DOHH2 (cell line): ENCODE data around the gene FRRS1L.

Experiments used
- H3F3A ChIP-seq: fragments of 200-600 bp; sonication (generic), shearing (Covaris generic); 2 replicates; pipeline ENCODE4 v1.6.0; 2016; ENCODE audit warnings: antibody characterized with exemption, mild to moderate bottlenecking; ENCODE audit not compliant: control insufficient read depth, insufficient read depth
- H3K27ac ChIP-seq: fragments of 200-600 bp; sonication (generic); 2 replicates; pipeline ENCODE4 v1.5.1; 2014; ENCODE audit warnings: low read depth, mild to moderate bottlenecking, low read length, moderate library complexity
- H3K27me3 ChIP-seq: fragments of 200-600 bp; sonication (generic); 2 replicates; pipeline ENCODE4 v1.6.1; 2014; ENCODE audit warnings: mild to moderate bottlenecking, low read length, mixed read lengths; ENCODE audit not compliant: control insufficient read depth
- H3K36me3 ChIP-seq: fragments of 200-600 bp; sonication (generic); 2 replicates; pipeline ENCODE4 v1.6.1; 2014; ENCODE audit warnings: mild to moderate bottlenecking, low read length, moderate library complexity, mixed read lengths; ENCODE audit not compliant: control insufficient read depth
- H3K4me1 ChIP-seq: fragments of 200-600 bp; sonication (generic); 2 replicates; pipeline ENCODE4 v1.6.1; 2014; ENCODE audit warnings: mild to moderate bottlenecking, low read length, mixed read lengths; ENCODE audit not compliant: control insufficient read depth
- H3K4me2 ChIP-seq: fragments of 200-600 bp; sonication (generic); 2 replicates; pipeline ENCODE4 v1.6.0; 2014; ENCODE audit warnings: mild to moderate bottlenecking, low read length, moderate library complexity
- H3K4me3 ChIP-seq: fragments of 200-600 bp; sonication (generic); 2 replicates; pipeline ENCODE4 v1.5.1; 2014; ENCODE audit warnings: mild to moderate bottlenecking, low read length, mixed read lengths
- H3K79me2 ChIP-seq: fragments of 200-600 bp; sonication (generic); 2 replicates; pipeline ENCODE4 v1.6.1; 2014; ENCODE audit warnings: mild to moderate bottlenecking, low read length, mixed read lengths; ENCODE audit not compliant: control insufficient read depth
- H3K9me2 ChIP-seq: fragments of 200-600 bp; sonication (generic); replicated peaks from 2 replicates; pipeline ENCODE4 v1.6.1; 2014; ENCODE audit warnings: mild to moderate bottlenecking, low read length, mixed read lengths; ENCODE audit not compliant: control insufficient read depth
- H3K9me3 ChIP-seq: fragments of 200-600 bp; sonication (generic); 2 replicates; pipeline ENCODE4 v1.6.1; 2014; ENCODE audit warnings: antibody characterized with exemption, low read length, mixed read lengths; ENCODE audit not compliant: control insufficient read depth, insufficient read depth
- H4K20me1 ChIP-seq: fragments of 200-600 bp; sonication (generic); 2 replicates; pipeline ENCODE4 v1.6.0; 2014; ENCODE audit warnings: low read depth, mild to moderate bottlenecking, antibody characterized with exemption, low read length, moderate library complexity; ENCODE audit not compliant: control insufficient read depth, insufficient read depth
- EZH2phosphoT487 ChIP-seq: fragments of 200-600 bp; sonication (generic); IDR thresholded peaks from 2 replicates; pipeline ENCODE4 v1.6.1; 2017; ENCODE audit warnings: borderline replicate concordance, mild to moderate bottlenecking, antibody characterized with exemption, low read length, moderate library complexity, mixed read lengths
- TF ChIP-seq, protein P1 (sequence below): fragments of 200-600 bp; sonication (generic); IDR thresholded peaks from one replicate; pipeline ENCODE4 v1.5.1; 2014; ENCODE audit warnings: antibody characterized with exemption, mild to moderate bottlenecking, low read depth, low read length; ENCODE audit not compliant: poor library complexity, severe bottlenecking

Gene FRRS1L

GRCh38 chr9:109150925-109151545 lies 16.0 kb downstream of the FRRS1L start:
- TF ChIP-seq, protein P1, sequence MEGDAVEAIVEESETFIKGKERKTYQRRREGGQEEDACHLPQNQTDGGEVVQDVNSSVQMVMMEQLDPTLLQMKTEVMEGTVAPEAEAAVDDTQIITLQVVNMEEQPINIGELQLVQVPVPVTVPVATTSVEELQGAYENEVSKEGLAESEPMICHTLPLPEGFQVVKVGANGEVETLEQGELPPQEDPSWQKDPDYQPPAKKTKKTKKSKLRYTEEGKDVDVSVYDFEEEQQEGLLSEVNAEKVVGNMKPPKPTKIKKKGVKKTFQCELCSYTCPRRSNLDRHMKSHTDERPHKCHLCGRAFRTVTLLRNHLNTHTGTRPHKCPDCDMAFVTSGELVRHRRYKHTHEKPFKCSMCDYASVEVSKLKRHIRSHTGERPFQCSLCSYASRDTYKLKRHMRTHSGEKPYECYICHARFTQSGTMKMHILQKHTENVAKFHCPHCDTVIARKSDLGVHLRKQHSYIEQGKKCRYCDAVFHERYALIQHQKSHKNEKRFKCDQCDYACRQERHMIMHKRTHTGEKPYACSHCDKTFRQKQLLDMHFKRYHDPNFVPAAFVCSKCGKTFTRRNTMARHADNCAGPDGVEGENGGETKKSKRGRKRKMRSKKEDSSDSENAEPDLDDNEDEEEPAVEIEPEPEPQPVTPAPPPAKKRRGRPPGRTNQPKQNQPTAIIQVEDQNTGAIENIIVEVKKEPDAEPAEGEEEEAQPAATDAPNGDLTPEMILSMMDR = no peak
- H3K36me3 ChIP-seq = no peaks in the 10 kb centered on the region
- H3K4me3 ChIP-seq = no peak overlapping the region
- H3K79me2 ChIP-seq = no peaks in the 10 kb centered on the region
- no peak overlapping the region for H3K27ac ChIP-seq
- H3K27me3 ChIP-seq = peaks cover 8% of the 10 kb centered on the region
- no peaks in the 10 kb centered on the region for H3K4me1 ChIP-seq
- no peaks in the 10 kb centered on the region for H3K9me2 ChIP-seq
- no peaks in the 10 kb centered on the region for H3F3A ChIP-seq
- no peak overlapping the region for H3K4me2 ChIP-seq
- H4K20me1 ChIP-seq = no peaks in the 10 kb centered on the region
- peaks cover 5% of the 10 kb centered on the region for H3K9me3 ChIP-seq

- no peak overlapping the region for H3K4me2 ChIP-seq
These were observed 17.3 kb downstream of the FRRS1L start for GRCh38 chr9:109149722-109150121.

GRCh38 chr9:109149089-109149488 lies 18.0 kb downstream of the FRRS1L start:
- H3K27me3 ChIP-seq = peaks cover 8% of the 10 kb centered on the region
- no peak overlapping the region for H3K4me2 ChIP-seq
- H3K36me3 ChIP-seq = no peaks in the 10 kb centered on the region
- no peaks in the 10 kb centered on the region for H3F3A ChIP-seq
- H3K4me3 ChIP-seq = no peak overlapping the region
- no peaks in the 10 kb centered on the region for H3K9me2 ChIP-seq
- H4K20me1 ChIP-seq = no peaks in the 10 kb centered on the region
- peaks cover 5% of the 10 kb centered on the region for H3K9me3 ChIP-seq
- no peaks in the 10 kb centered on the region for H3K79me2 ChIP-seq
- TF ChIP-seq EZH2phosphoT487 = no peak
- TF ChIP-seq, protein P1 = no peak
- H3K27ac ChIP-seq = no peak overlapping the region
- no peaks in the 10 kb centered on the region for H3K4me1 ChIP-seq

More at GRCh38 chr9:109149722-109150121, 17.3 kb downstream of the FRRS1L start:
- Histone ChIP-seq H3K4me1 (no peaks in the 10 kb centered on the region), H3K4me3 (no peak overlapping the region), H4K20me1 (no peaks in the 10 kb centered on the region), H3K9me2 (no peaks in the 10 kb centered on the region), H3K36me3 (no peaks in the 10 kb centered on the region), H3F3A (no peaks in the 10 kb centered on the region), H3K27ac (no peak overlapping the region), H3K9me3 (peaks cover 5% of the 10 kb centered on the region), H3K79me2 (no peaks in the 10 kb centered on the region), H3K27me3 (peaks cover 8% of the 10 kb centered on the region)
- TF ChIP-seq EZH2phosphoT487 = no peak
- TF ChIP-seq, protein P1 = no peak
